ENCODE measurements around the gene CACNA1B. TPM values are rescaled to one million over a fixed set of nuclear protein-coding genes. Genes with fewer than 3 reads are reported as not detected.

The CACNA1B gene
- total and polyA plus RNA-seq, 2 donors (not counting 1 experiment from before 2014, with no cell fraction given) = 0.01 to 0.17 TPM

DNA sequence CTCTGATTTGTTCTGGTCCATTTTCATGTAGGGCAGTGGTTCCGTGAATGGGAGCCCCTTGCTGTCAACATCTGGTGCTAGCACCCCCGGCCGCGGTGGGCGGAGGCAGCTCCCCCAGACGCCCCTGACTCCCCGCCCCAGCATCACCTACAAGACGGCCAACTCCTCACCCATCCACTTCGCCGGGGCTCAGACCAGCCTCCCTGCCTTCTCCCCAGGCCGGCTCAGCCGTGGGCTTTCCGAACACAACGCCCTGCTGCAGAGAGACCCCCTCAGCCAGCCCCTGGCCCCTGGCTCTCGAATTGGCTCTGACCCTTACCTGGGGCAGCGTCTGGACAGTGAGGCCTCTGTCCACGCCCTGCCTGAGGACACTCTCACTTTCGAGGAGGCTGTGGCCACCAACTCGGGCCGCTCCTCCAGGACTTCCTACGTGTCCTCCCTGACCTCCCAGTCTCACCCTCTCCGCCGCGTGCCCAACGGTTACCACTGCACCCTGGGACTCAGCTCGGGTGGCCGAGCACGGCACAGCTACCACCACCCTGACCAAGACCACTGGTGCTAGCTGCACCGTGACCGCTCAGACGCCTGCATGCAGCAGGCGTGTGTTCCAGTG, 244.0 kb downstream of the CACNA1B start:
- Histone ChIP-seq H3K9me3 (ENCODE audit: control insufficient read depth, insufficient read depth, low read depth, low read length) (no peaks in the 10 kb centered on the region), H3K9ac (ENCODE audit: insufficient read depth, low read length) (no peak overlapping the region), H3K27me3 (ENCODE audit: control insufficient read depth, insufficient read depth, low read length) (no peaks in the 10 kb centered on the region), H3K36me3 (ENCODE audit: control insufficient read depth, insufficient read depth, low read length) (no peaks in the 10 kb centered on the region), H2AFZ (ENCODE audit: low read length) (no peak overlapping the region), H3K79me2 (ENCODE audit: control insufficient read depth, insufficient read depth, low read length) (no peaks in the 10 kb centered on the region), H4K20me1 (ENCODE audit: control insufficient read depth, extremely low read depth, insufficient read depth, low read length) (no peaks in the 10 kb centered on the region), H3K4me3 (replicated peaks in 1 of 4; ENCODE audit: control extremely low read depth in 1 of 4, insufficient read depth in 1 of 4, low read depth in 3 of 4, low read length in 4 of 4) (no peak overlapping the region), H3K27ac (ENCODE audit: insufficient read depth, low read length) (no peak overlapping the region), H3K4me1 (ENCODE audit: control insufficient read depth, extremely low read depth, insufficient read depth, low read length) (no peaks in the 10 kb centered on the region), H3K4me2 (ENCODE audit: extremely low read depth, insufficient read depth, low read length) (no peak overlapping the region)
- TF ChIP-seq EZH2 (IDR thresholded peaks at IDR 0.05; ENCODE audit: low read length, missing control alignments) = no peak
- no peak for TF ChIP-seq CTCF (conservative IDR thresholded peaks at IDR 0.05 in 1 of 2, IDR thresholded peaks at IDR 0.05 in 1 of 2; ENCODE audit: low read depth in 1 of 2, low read length in 2 of 2)
- no peak for DNase-seq (ENCODE audit: low read depth in 2 of 2)

DNA sequence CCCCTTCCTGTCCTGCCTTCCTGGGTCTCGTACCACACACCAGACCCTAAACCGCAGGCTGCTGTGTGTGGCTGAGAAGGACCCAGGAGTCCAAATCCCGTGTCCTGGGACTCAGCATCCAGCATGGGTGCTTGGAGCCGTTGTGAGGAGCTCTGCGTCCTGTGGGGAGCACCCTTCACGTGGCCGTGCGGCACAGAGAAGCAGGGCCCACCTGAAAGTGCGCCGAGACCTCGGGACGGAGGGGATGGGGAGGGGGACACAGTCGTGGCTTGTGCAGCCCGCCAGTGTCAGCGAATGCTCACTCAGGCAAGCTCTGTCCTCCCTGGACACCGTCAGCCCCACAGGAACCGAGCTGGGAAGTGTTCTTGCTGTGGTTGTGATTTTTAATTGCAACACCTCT, 244.6 kb downstream of the CACNA1B start:
- H3K27me3 ChIP-seq (ENCODE audit: control insufficient read depth, insufficient read depth, low read length) = no peaks in the 10 kb centered on the region
- H2AFZ ChIP-seq (ENCODE audit: low read length) = no peak overlapping the region
- H3K4me3 ChIP-seq (replicated peaks in 1 of 4; ENCODE audit: control extremely low read depth in 1 of 4, insufficient read depth in 1 of 4, low read depth in 3 of 4, low read length in 4 of 4) = no peak overlapping the region
- no peaks in the 10 kb centered on the region for H3K9me3 ChIP-seq (ENCODE audit: control insufficient read depth, insufficient read depth, low read depth, low read length)
- TF ChIP-seq EZH2 (IDR thresholded peaks at IDR 0.05; ENCODE audit: low read length, missing control alignments) (no peak), CTCF (conservative IDR thresholded peaks at IDR 0.05 in 1 of 2, IDR thresholded peaks at IDR 0.05 in 1 of 2; ENCODE audit: low read depth in 1 of 2, low read length in 2 of 2) (no peak)
- no peaks in the 10 kb centered on the region for H4K20me1 ChIP-seq (ENCODE audit: control insufficient read depth, extremely low read depth, insufficient read depth, low read length)
- no peak overlapping the region for H3K27ac ChIP-seq (ENCODE audit: insufficient read depth, low read length)
- no peak overlapping the region for H3K9ac ChIP-seq (ENCODE audit: insufficient read depth, low read length)
- no peaks in the 10 kb centered on the region for H3K36me3 ChIP-seq (ENCODE audit: control insufficient read depth, insufficient read depth, low read length)
- H3K4me1 ChIP-seq (ENCODE audit: control insufficient read depth, extremely low read depth, insufficient read depth, low read length) = no peaks in the 10 kb centered on the region
- H3K4me2 ChIP-seq (ENCODE audit: extremely low read depth, insufficient read depth, low read length) = no peak overlapping the region
- no peaks in the 10 kb centered on the region for H3K79me2 ChIP-seq (ENCODE audit: control insufficient read depth, insufficient read depth, low read length)
- no peak for DNase-seq (ENCODE audit: low read depth in 2 of 2)

GRCh38 chr9:138122676-138123075, 245.1 kb downstream of the CACNA1B start:
- H4K20me1 ChIP-seq (ENCODE audit: control insufficient read depth, extremely low read depth, insufficient read depth, low read length) = no peaks in the 10 kb centered on the region
- no peak overlapping the region for H2AFZ ChIP-seq (ENCODE audit: low read length)
- H3K4me1 ChIP-seq (ENCODE audit: control insufficient read depth, extremely low read depth, insufficient read depth, low read length) = no peaks in the 10 kb centered on the region
- H3K27ac ChIP-seq (ENCODE audit: insufficient read depth, low read length) = no peak overlapping the region
- no peaks in the 10 kb centered on the region for H3K27me3 ChIP-seq (ENCODE audit: control insufficient read depth, insufficient read depth, low read length)
- no peaks in the 10 kb centered on the region for H3K79me2 ChIP-seq (ENCODE audit: control insufficient read depth, insufficient read depth, low read length)
- no peak overlapping the region for H3K9ac ChIP-seq (ENCODE audit: insufficient read depth, low read length)
- TF ChIP-seq EZH2 (IDR thresholded peaks at IDR 0.05; ENCODE audit: low read length, missing control alignments) = no peak
- no peak for TF ChIP-seq CTCF (conservative IDR thresholded peaks at IDR 0.05 in 1 of 2, IDR thresholded peaks at IDR 0.05 in 1 of 2; ENCODE audit: low read depth in 1 of 2, low read length in 2 of 2)
- H3K9me3 ChIP-seq (ENCODE audit: control insufficient read depth, insufficient read depth, low read depth, low read length) = no peaks in the 10 kb centered on the region
- no peak overlapping the region for H3K4me2 ChIP-seq (ENCODE audit: extremely low read depth, insufficient read depth, low read length)
- DNase-seq (ENCODE audit: low read depth in 2 of 2) = no peak
- no peaks in the 10 kb centered on the region for H3K36me3 ChIP-seq (ENCODE audit: control insufficient read depth, insufficient read depth, low read length)
- no peak overlapping the region for H3K4me3 ChIP-seq (replicated peaks in 1 of 4; ENCODE audit: control extremely low read depth in 1 of 4, insufficient read depth in 1 of 4, low read depth in 3 of 4, low read length in 4 of 4)

All from fibroblast of lung (primary cell).